Left lung (tissue), 10 donors: ENCODE data around the gene ZCCHC2. TPM values are rescaled to one million over a fixed set of nuclear protein-coding genes. Genes with fewer than 3 reads are reported as not detected.
A peak's percentile ranks its signal among the peaks of the same experiment; 100 is the strongest.

ENCODE experiments used
- ATAC-seq: fragments of 200-7000 bp; cut with Tn5 transposase; one replicate; pipeline ENCODE4 v1.9.1; 2020; ENCODE audit warnings: moderate library complexity
- DNase-seq, 4 donors: peaks; one replicate each; pipeline ENCODE4 v3.0.0-alpha.2; 2013 to 2020
- H3K27ac ChIP-seq, 2 donors: fragments of 200-600 bp; sonication (generic) in 1 of 2; one replicate each; pipeline versions ENCODE4 v1.5.0 to v1.8.0; 2020 to 2021
- H3K27me3 ChIP-seq, 2 donors: fragments of 200-600 bp; sonication (generic) in 1 of 2; one replicate each; pipeline versions ENCODE4 v1.5.0 to v1.8.0; 2020 to 2021
- H3K36me3 ChIP-seq, 2 donors: fragments of 200-600 bp; sonication (generic) in 1 of 2; one replicate each; pipeline versions ENCODE4 v1.5.0 to v1.8.0; 2020 to 2021
- H3K4me1 ChIP-seq, 2 donors: fragments of 200-600 bp; one replicate each; pipeline ENCODE4 v1.8.0; 2021
- H3K4me3 ChIP-seq, 2 donors: fragments of 200-600 bp; sonication (generic) in 1 of 2; one replicate each; pipeline versions ENCODE4 v1.5.0 to v1.8.0; 2020 to 2021; ENCODE audit warnings: mild to moderate bottlenecking in 1 of 2
- H3K9me3 ChIP-seq, 2 donors: fragments of 200-600 bp; sonication (generic) in 1 of 2; one replicate each; pipeline versions ENCODE4 v1.5.0 to v1.8.0; 2020 to 2021
- intact Hi-C, 2 donors: fragments of 100-400 bp; cut with DNase I; formaldehyde crosslinking; loops; one replicate each; pipeline versions ENCODE4 v1.11.2 to v1.14.2; 2022
- polyA plus RNA-seq, 6 donors: library from polyadenylated mRNA; unstranded; fragments of 120-200 nt; gene quantifications; one replicate each; pipeline ENCODE4 v1.2.1, GENCODE V29; 2013; ENCODE audit not compliant: insufficient read length in 6 of 6
- total RNA-seq, 2 donors: library from RNA; stranded (reverse); fragmentation: NEBNext Ultra II Directional; extraction: Animal tissue kit (Norgen Biotek cat#: 25700); gene quantifications; one replicate each; pipeline ENCODE4 v1.2.1, GENCODE V29; 2021
- TF ChIP-seq, protein P1 (sequence below), 2 donors: fragments of 200-600 bp; sonication (generic) in 1 of 2; IDR thresholded peaks; one replicate each; pipeline versions ENCODE4 v1.5.0 to v1.8.0; 2021; ENCODE audit warnings: antibody characterized with exemption in 2 of 2
- donor health status: DM: no; HTN: yes; CAD: no.
- donor health status: DM: no; HTN: no; CAD: no.

Gene ZCCHC2
- total and polyA plus RNA-seq, 8 donors = 14.9 to 34.5 (median 17.0) TPM

DNA sequence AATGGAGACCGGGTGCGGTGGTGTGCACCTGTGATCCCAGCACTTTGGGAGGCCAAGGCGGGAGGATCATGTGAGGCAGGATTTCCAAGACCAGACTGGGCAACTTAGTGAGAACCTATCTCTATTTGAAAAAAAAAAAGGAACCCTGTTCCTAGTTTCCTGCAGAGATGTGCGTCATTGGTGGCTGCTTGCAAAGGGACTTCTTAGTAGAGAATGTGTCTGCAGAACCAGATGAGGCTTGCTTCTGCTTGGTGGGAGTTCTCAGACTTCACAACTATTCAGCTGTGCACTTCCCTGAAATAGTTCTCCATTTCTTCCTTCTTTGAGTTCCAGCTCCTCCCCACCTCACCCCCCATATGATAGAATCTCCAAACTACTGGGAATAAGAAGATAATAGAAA lies 22.3 kb downstream of the ZCCHC2 start:
- H3K4me1 ChIP-seq = no peaks in the 10 kb centered on the region
- peaks cover 4 to 80% of the 10 kb centered on the region in 2 donors for H3K36me3 ChIP-seq
- TF ChIP-seq, protein P1, sequence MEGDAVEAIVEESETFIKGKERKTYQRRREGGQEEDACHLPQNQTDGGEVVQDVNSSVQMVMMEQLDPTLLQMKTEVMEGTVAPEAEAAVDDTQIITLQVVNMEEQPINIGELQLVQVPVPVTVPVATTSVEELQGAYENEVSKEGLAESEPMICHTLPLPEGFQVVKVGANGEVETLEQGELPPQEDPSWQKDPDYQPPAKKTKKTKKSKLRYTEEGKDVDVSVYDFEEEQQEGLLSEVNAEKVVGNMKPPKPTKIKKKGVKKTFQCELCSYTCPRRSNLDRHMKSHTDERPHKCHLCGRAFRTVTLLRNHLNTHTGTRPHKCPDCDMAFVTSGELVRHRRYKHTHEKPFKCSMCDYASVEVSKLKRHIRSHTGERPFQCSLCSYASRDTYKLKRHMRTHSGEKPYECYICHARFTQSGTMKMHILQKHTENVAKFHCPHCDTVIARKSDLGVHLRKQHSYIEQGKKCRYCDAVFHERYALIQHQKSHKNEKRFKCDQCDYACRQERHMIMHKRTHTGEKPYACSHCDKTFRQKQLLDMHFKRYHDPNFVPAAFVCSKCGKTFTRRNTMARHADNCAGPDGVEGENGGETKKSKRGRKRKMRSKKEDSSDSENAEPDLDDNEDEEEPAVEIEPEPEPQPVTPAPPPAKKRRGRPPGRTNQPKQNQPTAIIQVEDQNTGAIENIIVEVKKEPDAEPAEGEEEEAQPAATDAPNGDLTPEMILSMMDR (IDR thresholded peaks at IDR 0.05) = no peak
- H3K4me3 ChIP-seq = no peak overlapping the region
- ATAC-seq (peak; percentile 55), DNase-seq (peak in 1 of 4 donors; percentile 50)
- no peaks in the 10 kb centered on the region for H3K27me3 ChIP-seq
- no peak overlapping the region for H3K27ac ChIP-seq
- no peaks in the 10 kb centered on the region for H3K9me3 ChIP-seq
- intact Hi-C loops = no loop called here

DNA sequence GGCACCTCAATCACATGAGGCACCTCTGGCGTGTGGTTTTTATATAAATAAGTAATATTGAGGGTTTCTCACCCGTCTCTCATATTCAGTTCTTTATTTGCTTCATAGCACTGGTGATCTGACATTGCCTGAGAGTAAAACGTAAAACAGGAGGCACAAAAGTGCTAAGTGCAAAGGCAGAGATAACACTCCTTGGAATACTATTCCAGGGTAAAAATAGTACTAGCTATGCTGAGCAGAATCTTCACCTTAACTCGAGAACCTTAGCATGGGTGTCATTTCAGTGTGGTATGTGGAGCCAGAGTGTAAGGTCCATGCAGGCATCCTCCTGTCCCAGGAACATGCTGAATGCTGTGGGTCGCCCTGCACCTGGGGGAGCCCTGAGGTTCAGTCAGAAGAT lies 26.9 kb downstream of the ZCCHC2 start:
- no peak for DNase-seq
- intact Hi-C loops = no loop called here
- TF ChIP-seq, protein P1 (IDR thresholded peaks at IDR 0.05) = no peak

DNA sequence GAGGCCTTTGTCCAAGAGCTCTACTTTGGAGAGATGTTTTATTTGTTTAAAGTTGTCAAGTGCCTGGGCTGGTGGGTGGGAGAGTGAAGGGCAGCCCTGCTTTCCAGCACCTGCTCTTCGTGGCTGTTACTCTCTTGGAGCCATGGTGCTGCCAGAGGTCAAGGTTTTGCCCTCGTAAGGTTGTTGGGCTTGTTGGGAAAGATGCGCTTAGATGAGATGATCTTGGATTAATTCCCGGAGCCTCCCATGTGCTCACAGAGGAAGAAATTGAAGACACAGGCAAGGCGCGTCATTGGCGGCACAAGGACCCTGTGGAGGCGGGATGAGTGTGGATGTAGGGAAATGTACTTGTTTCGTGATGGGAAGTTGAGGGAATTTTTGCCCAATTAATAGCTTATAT lies 27.9 kb downstream of the ZCCHC2 start:
- no peak for DNase-seq
- peak; percentile 48 for ATAC-seq

More for the DNA sequence above, 26.9 kb downstream of the ZCCHC2 start:
- no peak overlapping the region for H3K4me3 ChIP-seq
- peaks cover 0 to 16% of the 10 kb centered on the region in 2 donors for H3K4me1 ChIP-seq
- H3K27me3 ChIP-seq = no peaks in the 10 kb centered on the region
- H3K9me3 ChIP-seq = no peaks in the 10 kb centered on the region
- H3K27ac ChIP-seq = no peak overlapping the region
- no peak for ATAC-seq
- peaks cover 0 to 73% of the 10 kb centered on the region in 2 donors for H3K36me3 ChIP-seq

DNA sequence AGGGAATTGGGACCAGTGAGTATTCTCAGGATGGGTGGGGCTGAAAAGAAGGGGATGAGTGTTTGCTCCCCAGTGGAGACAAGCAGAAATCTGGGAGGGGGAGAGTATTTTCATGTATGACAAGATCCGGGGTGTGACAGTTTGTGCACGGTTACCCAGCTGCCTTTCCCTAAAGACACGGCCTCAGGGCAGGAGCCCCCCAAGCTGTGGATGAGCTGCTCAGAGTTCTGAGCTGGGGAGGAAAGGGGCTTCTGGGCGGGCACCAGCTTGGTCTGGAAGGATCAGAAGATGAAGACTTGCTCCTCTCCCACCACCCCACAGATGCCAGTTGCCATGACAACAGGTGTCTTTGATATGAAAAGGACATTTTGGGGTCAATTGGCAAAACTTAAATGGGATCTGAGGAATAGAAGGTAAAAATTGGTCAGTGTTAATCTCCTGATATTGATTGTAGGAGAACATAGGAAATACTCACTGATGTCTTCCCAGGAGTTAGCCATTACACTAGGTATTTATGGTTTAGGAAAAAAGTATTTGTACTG lies 29.2 kb downstream of the ZCCHC2 start:
- Histone ChIP-seq H3K27ac (no peak overlapping the region), H3K4me3 (no peak overlapping the region), H3K36me3 (peaks cover 0 to 77% of the 10 kb centered on the region in 2 donors), H3K9me3 (no peaks in the 10 kb centered on the region), H3K27me3 (no peaks in the 10 kb centered on the region), H3K4me1 (peaks cover 0 to 25% of the 10 kb centered on the region in 2 donors)
- DNase-seq (no peak), ATAC-seq (no peak)
- intact Hi-C loops = no loop called here
- TF ChIP-seq, protein P1 (IDR thresholded peaks at IDR 0.05) = no peak

More for the DNA sequence above, 27.9 kb downstream of the ZCCHC2 start:
- no peak overlapping the region for H3K27ac ChIP-seq
- no peak overlapping the region for H3K4me3 ChIP-seq
- TF ChIP-seq, protein P1 (IDR thresholded peaks at IDR 0.05) = no peak
- intact Hi-C loops = no loop called here
- H3K4me1 ChIP-seq = peaks cover 0 to 25% of the 10 kb centered on the region in 2 donors
- no peaks in the 10 kb centered on the region for H3K27me3 ChIP-seq
- no peaks in the 10 kb centered on the region for H3K9me3 ChIP-seq
- H3K36me3 ChIP-seq = peaks cover 0 to 77% of the 10 kb centered on the region in 2 donors

DNA sequence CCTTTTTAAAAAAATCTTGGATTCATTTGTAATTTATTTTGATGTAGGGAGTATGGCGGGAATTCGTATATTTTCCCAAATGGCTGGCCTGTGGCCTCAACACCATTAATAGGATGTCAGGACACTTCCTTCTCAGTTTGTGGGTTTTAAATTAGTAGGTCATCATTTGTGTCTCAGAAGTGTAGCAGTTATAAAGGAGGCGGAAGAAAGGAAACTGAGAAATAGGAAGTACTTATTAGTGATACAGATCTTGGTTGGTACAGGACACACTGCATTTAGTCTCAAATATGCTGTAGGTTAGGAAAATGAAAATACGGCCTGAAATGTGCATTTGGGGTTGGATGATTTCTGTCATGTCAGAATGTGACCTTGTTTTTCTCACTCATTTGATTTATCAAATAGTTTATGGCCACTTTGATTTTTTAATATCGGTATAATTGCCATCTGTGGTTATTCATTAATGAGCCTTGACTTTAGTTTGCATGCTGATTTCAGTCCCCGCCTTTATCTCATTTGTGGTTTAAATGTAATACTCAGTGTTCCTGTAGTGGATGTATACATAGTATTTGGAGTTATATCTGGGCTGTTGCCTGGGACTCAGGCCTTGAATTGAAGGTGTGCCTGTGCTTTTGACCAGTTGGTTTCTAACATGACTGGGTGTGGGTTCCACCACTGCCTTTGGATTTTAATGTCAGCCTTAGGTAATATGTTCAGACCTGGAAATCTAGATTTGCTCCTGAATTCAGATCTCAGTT lies 31.4 kb downstream of the ZCCHC2 start:
- TF ChIP-seq, protein P1 (IDR thresholded peaks at IDR 0.05) = no peak
- H3K36me3 ChIP-seq = peaks cover 0 to 80% of the 10 kb centered on the region in 2 donors
- no peaks in the 10 kb centered on the region for H3K9me3 ChIP-seq
- H3K27ac ChIP-seq = no peak overlapping the region
- H3K4me1 ChIP-seq = peaks cover 0 to 25% of the 10 kb centered on the region in 2 donors
- H3K4me3 ChIP-seq = no peak overlapping the region
- no peak for ATAC-seq
- no peak for DNase-seq
- intact Hi-C loops = no loop called here
- H3K27me3 ChIP-seq = no peaks in the 10 kb centered on the region
